ENCODE results near the gene ICAM1.

DNA sequence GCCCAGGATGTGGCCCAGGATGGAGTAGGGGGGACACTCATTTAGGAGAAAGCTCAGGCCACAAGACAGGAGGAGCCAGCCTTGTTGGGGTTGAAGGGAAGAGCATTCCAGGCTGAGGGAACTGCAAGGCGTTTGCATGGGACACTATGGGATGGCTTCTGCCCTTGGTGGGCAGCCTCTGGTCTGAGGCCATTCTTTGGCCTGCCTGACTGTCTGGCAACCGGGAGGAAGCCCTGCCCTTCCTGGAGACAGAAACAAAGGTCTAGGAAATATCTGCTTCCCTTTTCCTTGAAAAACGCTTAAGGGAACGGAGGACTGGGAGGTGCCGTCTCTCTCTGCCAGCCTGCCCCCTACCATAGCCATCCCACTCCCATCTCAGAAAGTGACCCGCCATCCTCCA is 2.8 kb upstream of the ICAM1 start:
- no peak for TF ChIP-seq CTCF (IDR thresholded peaks at IDR 0.05; ENCODE audit: poor library complexity, severe bottlenecking)
- TF ChIP-seq POLR2AphosphoS5 (IDR thresholded peaks at IDR 0.05) = no peak
- no peak for TF ChIP-seq RAD21 (conservative IDR thresholded peaks at IDR 0.05)
- no peak for TF ChIP-seq EZH2 (IDR thresholded peaks at IDR 0.05; ENCODE audit: borderline replicate concordance, insufficient read depth, low read length, poor library complexity, severe bottlenecking)
